H1 (cell line): ENCODE results near the gene ANKLE1. TPM values are rescaled to one million over a fixed set of nuclear protein-coding genes. Genes with fewer than 3 reads are reported as not detected.

Experiments
- BCL11A ChIP-seq, 2 experiments: IDR thresholded peaks; one replicate each; pipeline ENCODE4 v1.6.1; 2011; ENCODE audit warnings: low read depth in 2 of 2, low read length in 2 of 2, mild to moderate bottlenecking in 2 of 2
- CHD2 ChIP-seq: IDR thresholded peaks from 2 replicates; pipeline ENCODE4 v1.6.1; 2012; ENCODE audit warnings: low read length, improper control_type of control experiment
- HDAC2 ChIP-seq, 2 experiments: fragments of 300-600 bp in 1 of 2; sonication (generic) in 1 of 2; IDR thresholded peaks; 2 replicates each; pipeline ENCODE4 v1.6.1; 2011 to 2012; ENCODE audit warnings: low read depth in 2 of 2, low read length in 2 of 2, mild to moderate bottlenecking in 2 of 2, moderate library complexity in 2 of 2, borderline replicate concordance in 1 of 2, inconsistent platforms in 1 of 2
- JUND ChIP-seq: IDR thresholded peaks from 2 replicates; pipeline ENCODE4 v1.6.1; 2011; ENCODE audit warnings: mild to moderate bottlenecking, improper control_type of control experiment, low read length
- RAD21 ChIP-seq, 2 experiments: IDR thresholded peaks in 1 of 2; conservative IDR thresholded peaks in 1 of 2; 2 replicates each; pipeline ENCODE4 v1.6.1; 2011; ENCODE audit warnings: low read depth in 2 of 2, low read length in 2 of 2, improper control_type of control experiment in 1 of 2, inconsistent platforms in 1 of 2, mild to moderate bottlenecking in 1 of 2, moderate library complexity in 1 of 2
- SIRT6 ChIP-seq: IDR thresholded peaks from one replicate; pipeline ENCODE4 v1.7.1; 2012; ENCODE audit warnings: low read length, inconsistent platforms
- polyA plus RNA-seq, 7 experiments: library from polyadenylated mRNA; depleted of rRNA in 3 of 7; stranded (reverse) in 5 of 7; unstranded in 2 of 7; fragments of >200 nt in 5 of 7; fragments of 200-250 nt in 2 of 7; gene quantifications; 1 replicate in 5 of 7; 2 replicates in 1 of 7; 4 replicates in 1 of 7; pipeline versions ENCODE4 v1.2.1 to v1.2.3, GENCODE V29; 2011 to 2013; ENCODE audit warnings: missing spikeins in 2 of 7, mixed read lengths in 2 of 7
- total RNA-seq: library from RNA; stranded (reverse); fragmentation: NEBNext Ultra II Directional; extraction: Animal tissue kit (Norgen Biotek cat#: 25700); gene quantifications from 2 replicates; pipeline ENCODE4 v1.2.1, GENCODE V29; 2021

ANKLE1 gene
- total and polyA plus RNA-seq, 2 of the 8 experiments (the other 6 are each of a cell fraction or from before 2014, with no cell fraction given): 6.1 to 9.6 TPM

- TF ChIP-seq RAD21 (IDR thresholded peaks at IDR 0.05 in 1 of 2, conservative IDR thresholded peaks at IDR 0.05 in 1 of 2; ENCODE audit: low read depth in 2 of 2, low read length in 2 of 2) (no peak), JUND (no peak), HDAC2 (IDR thresholded peaks at IDR 0.05; ENCODE audit: borderline replicate concordance in 1 of 2, low read depth in 2 of 2, low read length in 2 of 2) (no peak), SIRT6 (no peak), BCL11A (IDR thresholded peaks at IDR 0.05; ENCODE audit: low read depth in 2 of 2, low read length in 2 of 2) (no peak), CHD2 (no peak)
- TF ChIP-seq, all 59 proteins: peak for 0
These were observed 38.0 kb downstream of the ANKLE1 start (continued) for GRCh38 chr19:17319473-17320238.
